ENCODE results near the gene PBX1.

- TF ChIP-seq POLR2A (IDR thresholded peaks at IDR 0.05; ENCODE audit: low read depth) (no peak), CTCF (IDR thresholded peaks at IDR 0.05) (no peak), EP300 (IDR thresholded peaks at IDR 0.05) (no peak)
Measured at GRCh38 chr1:164611754-164612642, 53.0 kb downstream of the PBX1 start.
